ENCODE results near the gene GHR.

GHR gene

DNA sequence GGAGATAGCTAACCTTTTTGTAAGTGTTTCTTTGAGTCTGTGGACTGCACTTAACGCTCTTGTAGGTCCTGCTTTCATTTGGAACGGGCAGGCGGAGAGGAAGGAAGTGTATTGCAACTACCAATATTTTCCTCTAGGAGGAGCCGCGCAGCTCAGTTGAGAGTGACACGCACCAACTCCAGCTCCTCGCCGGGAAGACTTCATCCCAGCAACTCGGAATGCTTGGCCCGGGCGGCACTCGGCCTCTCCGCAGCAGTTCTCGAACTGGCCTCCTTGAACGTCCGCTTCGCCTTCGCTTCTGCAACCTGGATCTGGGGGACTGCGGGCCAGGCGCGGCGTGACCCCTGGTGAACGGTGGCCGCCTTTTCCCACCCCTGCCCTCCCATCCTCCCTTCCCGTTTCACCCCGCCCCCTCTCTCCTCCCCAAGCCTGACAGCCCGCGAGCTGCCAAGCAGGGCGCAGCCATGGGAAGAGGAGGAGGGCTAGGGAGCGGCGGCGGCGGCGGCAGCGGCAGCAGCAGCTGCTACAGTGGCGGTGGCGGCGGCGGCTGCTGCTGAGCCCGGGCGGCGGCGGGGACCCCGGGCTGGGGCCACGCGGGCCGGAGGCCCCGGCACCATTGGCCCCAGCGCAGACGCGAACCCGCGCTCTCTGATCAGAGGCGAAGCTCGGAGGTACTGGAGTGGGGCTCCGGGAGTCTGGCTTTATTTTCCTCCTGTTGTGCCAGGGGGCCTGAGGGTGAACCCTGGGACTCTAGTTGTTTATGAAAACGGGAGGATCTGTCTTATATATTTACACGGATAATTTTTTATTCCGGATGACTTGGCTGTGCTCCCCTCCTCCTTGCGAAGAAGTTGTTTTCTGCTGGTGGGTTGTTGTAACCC, at the start of gene GHR:
Gene GHR (plus strand): TSS at position 155 of the 881 bp plus-strand sequence. CDS start 142,436 bp downstream, outside the sequence.
- peak; percentile 60 for DNase-seq

DNA sequence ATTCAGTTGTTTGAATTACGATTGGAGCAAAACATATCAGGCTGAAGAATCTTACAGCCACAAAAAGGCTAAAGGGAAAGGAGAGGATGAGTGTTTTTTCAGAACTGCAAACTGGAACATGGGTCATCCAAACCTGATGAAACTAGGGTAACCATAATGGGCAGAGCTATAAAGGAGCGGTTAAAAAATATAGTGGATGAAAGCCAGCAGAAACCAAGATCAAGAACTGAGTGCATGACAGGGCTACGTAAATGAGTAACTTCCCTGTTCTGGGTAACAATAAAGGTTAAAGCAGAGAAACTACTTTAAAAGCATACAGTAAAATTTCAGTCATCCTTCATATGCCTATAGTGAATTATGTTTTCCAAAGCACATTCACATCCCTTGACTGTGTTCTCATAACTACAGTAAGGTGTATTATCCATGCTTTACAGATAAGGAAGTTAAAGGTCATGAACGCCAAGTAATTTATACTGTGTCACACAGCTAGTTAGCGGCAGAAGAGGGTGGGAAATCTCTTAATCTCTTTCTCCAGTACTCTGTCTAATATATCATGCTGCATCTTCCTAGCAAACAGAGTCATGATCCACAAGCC, 48.5 kb upstream of the GHR start:
- no peak for DNase-seq

DNA sequence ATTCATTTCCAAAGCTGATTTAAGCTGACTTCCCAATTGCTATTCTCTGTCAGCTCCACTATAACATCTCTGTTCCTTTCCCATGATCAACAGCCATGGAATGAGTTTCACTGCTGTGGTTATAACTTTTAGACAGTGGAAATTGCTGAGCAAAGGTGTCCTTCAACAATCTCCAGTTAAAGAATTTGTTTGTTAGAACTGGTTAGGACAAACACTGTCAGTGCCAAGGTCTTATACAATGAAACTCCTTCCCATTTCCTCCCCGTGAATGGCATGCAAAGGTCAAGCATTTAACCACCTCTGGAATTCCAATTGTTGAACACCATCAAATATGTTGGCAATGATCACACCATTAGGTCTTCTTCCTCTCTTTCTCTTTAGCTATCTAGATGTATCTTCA, 45.7 kb upstream of the GHR start:
- no peak for DNase-seq

DNA sequence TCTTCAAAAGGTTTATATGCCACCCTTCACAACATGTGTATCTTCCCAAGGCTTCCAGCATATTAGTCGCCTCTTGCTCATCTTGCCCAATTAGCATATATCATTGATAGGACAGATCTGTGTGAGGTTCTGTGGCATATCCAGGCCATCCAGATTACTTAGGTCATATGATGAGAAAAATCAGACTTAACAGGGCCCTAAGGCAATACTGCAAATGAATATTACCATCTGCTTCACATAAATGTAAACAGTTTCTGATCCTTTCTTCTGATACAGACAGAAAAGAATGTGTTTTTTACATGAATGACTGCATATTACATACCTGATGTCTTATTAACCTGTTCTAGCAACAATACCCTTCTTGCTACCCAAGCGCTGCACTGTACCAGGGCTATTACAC, 41.3 kb upstream of the GHR start:
- DNase-seq, result no peak

DNA sequence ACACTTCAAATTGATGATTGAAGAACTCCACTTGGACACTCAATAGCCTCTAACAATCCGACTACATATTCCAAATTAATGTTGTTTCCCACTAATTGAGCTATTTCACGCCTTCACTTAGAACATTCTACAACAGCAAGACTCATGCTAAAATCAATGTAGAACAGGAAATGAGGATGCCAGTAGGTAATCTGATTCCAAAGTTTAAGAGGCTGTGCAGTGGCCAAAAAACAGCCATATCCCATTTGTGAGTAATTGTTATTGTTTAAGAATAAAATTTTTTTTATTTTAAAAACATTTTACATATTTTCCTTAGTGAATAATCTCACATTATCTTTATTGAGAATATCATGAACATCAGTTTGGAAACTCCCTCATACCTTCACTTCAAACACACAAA, 35.7 kb upstream of the GHR start:
- DNase-seq, result no peak

DNA sequence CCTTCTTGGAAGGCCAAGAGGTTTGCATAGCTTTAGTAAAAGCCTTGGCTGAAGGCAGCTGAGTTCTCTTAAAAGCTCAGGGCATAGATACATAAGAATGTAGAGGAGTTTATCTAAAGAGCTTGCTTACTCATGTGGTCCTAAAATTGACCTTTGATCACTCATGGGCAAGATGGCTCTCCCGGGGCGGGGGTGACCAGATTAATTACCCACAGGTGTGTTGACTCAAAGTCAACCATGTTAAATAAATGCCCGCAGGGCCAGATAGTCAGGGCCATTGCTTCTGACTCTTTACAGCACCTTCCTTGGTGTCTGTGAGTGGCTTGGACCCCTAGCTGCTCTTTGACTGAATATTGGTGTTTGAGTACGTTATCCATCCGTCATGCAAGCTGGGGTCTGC, 33.1 kb upstream of the GHR start:
- DNase-seq, result no peak

DNA sequence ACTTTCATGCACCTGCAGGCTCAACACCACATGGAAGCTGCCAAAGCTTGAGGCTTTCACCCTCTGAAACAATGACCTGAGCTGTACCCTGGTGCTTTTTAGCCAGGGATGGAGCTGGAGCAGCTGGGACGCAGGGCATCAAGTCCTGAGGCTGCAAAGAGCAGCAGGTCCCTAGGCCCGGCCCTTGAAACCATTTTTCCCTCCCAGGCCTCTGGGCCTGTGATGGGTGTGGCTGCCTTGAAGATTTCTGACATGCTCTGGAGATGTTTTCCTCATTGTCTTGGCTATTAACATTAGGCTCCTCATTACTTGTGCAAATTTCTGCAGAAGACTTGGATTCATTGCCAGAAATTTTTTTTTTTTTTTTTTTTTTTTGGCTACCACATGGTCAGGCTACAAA, 30.3 kb upstream of the GHR start:
- DNase-seq, result no peak

DNA sequence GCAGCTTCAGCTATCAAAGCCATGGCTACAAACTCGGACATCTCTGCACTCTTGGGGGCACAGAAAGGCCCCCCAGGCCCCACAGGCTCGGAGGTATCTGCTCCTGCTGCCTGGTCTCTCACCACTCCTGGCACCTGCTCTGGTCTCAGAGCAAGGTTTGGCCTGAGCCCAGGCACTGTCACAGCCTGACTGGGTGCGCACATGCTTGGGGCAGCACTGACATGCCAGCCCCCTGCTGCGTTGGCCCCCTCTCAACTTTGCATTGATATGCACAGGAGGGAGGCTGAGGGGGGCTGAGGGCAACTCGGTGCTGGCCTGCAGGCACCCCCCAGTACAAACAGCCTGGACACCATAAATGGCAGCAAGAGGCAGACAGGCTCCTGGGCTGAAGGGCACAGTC, 27.1 kb upstream of the GHR start:
- no peak for DNase-seq

DNA sequence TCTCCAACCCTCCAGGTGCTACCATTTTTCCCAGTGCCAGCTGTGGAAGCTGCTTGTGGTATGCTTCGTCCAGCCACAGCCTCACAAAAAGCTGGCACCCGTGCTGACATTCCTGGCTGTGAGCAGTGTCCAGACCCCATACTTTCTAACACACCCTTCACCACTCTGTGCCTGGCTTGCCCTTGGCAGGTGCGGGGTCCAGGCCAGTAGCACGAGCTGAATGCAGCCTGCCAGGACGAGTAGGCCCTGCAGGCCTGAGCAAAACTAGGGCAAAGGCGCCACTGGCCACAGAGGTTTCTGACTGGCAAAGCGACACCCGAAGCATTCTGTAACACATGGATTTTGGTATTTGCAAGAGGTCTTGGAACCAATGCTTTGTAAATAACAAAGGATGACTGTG, 26.0 kb upstream of the GHR start:
- DNase-seq, result no peak

DNA sequence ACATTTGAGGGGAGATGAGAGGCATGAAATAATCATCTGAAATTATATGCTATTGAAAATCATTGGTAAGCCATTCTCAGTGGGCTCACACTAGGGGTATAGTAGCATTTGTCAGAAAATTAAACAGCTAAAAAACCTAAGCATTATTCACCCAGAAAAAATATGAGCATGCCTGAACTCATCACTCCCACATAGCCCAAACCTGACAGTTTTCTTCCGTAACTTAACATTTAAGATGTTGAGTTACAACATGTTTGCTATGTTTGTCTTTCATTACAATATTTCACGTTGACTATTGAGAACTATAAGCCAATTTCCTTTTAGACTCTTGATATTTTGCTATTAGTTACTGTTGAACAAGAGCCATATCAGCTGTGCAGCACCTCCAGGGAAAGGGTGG, 23.5 kb upstream of the GHR start:
- DNase-seq, result no peak

DNA sequence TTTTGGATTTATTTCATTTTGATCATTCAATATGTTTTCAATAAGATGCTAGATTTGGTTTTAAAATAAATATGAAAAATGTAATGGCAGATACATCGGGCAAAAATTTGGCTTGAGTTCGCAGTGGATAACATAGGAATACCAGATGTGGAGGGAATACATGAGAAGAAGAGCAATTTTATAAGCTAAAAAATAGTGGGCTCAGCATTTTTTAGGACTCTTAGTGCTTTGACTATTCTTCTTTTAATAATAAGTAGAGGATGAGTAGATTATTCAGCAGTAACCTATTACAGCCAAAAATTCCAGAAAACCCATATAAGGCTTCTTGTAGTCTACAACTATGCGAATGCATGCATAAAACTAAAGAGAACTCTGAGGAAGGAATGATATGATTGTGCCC, 22.8 kb upstream of the GHR start:
- no peak for DNase-seq

DNA sequence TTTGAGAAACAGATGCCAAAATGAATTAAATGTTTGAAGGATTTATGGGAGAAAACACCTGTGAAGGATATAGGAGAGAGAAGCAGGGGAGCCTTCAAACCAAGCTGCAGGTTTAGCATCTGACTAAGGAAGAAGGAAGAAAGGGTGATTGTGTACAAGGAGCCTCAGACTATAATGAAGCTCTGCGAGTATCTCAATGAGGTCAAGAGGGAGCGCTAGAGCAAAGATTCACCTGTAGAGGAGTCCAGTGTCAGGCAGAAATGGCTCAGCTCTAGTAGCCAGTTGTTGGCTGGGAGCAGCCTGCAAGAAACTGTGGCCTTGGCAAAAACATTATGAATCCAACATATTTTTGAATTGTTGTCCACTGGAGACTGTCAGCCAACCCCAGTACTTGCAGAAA, 20.0 kb upstream of the GHR start:
- DNase-seq, result no peak

DNA sequence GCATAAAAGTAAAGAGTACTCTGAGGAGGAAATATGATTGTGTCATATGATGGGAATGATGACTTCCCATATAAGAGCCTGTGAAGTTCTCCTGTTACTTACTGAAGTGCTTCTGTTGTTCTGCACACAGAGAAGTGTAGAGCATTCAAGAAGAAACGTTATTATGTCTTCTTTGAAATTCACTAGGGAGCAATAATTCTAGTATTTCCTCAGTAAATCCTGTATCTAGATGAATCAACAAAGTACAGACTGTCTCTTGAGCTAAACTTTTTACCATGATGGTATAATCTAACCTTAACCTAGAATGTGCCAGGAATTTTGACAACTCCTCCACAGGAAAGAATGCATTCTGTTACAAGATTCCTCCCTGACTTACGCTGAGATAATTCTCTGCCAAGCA, 18.9 kb upstream of the GHR start:
- DNase-seq, result no peak

DNA sequence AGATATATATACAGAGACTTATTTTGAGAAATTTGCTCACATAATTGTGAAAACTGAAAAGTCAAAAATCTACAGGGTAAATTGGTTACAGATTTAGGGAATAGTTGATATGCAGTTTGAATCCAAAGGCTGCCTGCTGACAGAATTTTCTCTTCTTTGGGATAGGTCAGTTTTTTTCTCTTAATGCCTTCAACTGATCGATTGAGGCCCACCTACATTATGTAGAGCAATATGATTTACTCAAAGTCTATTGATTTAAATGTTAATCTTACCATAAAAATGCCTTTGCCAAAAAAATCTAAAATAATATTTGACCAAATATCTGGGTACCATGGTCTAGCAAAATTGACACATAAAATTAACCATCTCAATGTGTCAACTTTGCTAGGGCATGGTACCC, 3.9 kb upstream of the GHR start:
- no peak for DNase-seq

DNA sequence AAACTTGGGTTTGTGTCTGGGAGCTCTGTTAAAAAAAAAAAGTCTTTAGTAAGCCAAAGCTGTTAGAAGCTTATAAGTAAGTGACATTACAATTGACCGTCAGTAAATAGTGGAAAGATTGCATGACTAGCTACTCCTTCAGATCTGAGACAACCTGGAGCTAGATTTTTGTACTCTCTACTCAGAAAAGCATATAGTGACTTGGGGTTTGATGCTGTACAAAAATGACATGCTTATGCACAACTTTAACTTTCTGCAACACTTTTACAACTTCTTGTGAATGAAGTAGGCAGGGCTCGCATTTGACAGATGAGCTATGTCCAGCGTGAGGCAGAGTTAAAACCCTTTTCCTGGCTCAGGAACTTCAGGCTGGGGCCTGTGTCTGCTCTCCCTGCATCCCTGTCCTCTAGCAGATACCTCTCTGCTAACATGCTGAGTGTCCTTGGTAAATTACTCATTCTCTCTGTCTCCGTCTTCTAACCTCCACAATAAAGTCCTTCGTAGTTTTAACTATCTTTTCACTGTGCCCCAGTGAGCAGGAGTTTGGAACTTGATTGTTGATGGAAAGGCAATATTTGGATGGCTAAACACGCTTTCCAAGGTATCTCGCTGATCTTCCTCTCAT, 471 bp upstream of the GHR start:
- DNase-seq, result no peak

DNA sequence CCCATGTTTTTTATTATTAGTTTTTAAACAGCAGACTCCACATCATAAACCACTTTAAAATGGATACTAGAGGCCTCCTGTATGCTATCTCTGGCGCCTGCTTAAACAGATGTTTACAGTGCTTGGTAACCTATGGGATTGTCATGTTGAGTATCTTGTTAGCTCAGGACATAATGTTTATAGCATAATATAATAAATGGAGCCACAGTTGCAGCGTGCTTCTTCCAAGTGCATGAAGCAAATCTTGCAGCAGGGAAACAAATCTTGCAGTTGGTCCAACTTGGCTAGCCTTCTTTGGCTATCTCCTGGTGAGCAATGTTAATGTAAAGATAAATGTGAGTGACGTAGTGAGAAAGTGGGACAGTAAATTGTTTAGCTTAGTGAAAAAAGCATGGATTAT, 2.8 kb downstream of the GHR start:
- DNase-seq, result no peak

DNA sequence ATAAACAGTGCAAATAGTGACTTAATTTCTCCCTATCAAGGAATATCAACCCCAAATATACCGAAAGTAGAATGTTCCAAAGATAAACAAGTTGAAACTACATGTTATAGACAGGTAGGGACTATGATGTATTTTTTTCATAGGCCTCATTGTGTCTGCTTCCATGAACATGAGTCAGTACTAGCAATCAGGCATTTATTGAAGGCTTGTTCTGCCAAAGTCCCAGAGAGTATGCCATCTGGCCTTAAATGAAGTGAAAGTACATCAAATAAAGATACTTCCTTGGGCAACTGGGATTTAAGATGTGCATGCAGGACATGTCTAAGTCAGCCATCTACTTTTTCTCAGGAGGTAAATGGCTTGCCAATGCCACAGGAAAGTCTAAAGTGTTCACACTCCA, 6.5 kb downstream of the GHR start:
- DNase-seq, result no peak

DNA sequence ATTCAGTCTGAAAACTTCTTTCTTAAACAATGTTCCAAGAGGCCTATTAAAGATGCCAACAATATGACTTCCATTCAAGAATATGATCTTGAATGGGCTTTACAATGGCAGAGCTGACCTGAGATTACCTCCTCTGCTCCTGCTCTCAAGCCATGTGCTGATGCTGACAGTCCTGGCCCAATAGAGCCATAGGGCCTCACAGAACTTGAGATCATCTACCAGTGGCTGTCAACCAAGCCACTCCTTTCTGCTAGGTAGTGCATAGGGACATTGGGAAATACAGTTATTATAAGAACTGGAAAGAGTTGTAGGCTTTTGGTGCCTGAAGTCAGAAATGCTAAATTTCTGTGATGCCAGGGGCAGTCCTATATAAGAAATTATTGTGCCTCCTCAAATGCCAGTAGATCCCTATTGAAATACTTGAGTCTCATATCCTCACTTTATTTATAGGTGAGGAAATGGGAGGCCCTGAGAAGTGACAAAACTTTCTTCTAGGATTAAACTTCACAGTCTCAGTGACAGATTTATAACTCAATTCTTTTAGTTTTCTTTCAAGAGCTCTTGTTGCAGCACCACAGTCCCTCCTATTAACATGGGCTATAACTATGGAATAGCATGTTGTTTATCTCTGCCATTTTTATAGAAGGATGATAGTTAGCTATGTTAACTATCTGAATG, 10.9 kb downstream of the GHR start:
- no peak for DNase-seq

DNA sequence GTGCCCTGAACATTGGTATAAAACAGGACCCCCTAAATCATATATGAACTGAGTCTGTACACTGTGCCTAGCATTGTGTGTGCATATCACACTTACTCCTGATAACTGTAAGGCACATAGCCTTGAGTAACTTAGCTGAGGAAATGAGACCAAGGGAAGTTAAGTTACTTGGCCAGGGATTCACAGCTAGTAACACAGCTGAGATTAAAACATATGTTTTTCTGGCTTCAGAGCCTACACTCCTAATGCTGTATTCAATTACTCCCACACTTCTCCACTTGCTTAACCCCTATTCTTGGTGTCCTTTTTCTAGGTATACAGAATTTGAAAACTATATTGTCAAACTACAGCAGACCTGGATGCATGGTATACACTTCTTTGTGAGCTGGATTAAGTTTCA, 12.8 kb downstream of the GHR start:
- DNase-seq, result no peak

DNA sequence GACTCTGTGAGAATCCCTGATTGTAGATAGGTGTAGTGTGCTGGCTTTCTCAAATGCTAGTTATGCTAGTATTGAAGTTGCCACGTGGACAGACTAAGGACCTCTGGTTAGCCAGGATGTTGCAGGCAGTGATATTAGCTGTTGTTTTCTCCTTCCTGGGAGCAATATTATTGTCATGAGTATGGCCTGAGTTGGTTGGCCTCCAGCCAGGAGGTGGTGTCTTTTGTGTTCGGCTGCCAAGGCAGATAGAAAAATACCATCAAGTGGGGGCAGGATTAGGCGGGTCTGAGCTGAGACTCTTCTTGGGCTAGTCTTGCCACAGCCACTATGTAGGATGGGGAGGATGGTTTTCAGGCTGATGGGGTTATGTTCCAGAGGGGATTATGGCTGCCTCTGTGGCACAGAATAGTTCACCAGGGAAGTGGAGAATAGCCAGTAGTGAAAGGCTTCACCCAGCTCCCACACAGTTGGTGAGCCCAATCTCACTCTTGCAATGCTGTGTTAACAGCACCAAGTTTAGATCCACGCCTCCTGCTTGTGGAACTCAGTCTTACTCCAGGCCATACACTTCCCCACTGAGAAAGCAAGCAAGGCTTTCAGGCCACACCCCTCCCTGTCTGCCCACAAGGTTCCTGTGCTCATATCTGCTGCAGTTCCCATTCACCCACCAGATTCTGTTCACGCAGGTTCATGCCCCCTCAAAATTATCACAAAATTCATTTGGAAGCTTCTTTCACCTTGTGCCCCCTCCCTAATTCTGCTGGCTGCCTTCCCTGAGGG, 31.2 kb downstream of the GHR start:
- no peak for DNase-seq

DNA sequence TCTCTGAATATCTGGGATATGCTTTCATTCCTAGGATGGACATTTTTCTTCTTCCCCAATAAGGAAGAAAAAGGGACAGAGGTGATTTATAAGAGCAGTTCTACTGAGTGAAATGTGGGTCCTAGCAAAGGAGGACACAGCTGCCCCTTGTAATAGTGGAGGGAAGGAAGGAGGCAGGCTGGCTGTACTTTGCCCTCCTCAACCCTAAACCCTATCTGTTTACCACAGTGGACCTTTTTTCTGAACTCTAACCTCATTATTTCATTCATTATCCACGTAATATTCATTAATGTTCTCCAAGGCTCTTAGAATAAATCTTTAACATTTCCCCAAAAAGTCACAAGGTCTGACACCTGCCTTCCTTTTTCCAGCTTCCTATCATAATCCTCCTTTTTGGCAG, 37.8 kb downstream of the GHR start:
- no peak for DNase-seq

DNA sequence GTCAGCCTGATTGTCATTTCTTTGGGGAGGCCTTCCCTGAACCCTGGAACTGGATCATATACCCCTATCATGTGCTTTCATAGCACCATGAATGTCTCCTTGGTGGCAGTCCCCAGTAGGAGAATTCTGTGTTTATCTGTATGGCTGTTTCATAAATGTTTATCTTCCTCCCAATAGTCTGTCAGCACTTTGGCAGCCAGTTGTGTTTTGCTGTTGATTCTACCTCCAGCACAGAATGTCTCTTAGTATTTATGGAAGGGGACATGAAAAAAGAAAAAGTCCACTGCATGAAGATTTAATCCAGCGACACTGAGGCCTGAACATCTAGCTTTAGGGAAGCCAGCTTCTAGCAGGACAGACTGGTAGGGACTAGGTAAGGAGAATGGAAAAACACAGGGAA, 38.3 kb downstream of the GHR start:
- no peak for DNase-seq

DNA sequence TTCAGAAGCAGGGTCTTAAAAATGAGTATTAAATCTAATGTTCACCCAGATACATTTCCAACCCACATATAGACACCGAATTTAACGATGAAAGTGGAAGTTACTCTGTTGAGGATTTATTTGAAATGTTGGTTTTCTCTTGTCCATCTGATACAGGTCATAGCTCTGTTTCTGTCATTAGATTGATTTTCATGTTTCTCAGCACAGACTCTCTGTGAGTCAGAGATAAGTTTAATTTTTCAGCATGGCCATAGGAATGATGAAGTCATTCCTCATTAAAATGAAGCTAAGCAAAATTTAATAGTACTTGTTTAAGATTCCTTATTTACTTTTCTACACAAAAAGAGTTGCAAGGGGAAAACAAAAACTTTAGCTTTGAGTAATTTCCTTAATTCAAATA, 38.8 kb downstream of the GHR start:
- no peak for DNase-seq

Measured in GOT3 (cell line).